Fibroblast of villous mesenchyme (primary cell): ENCODE measurements around the gene BMPR1A. TPM values are rescaled to one million over a fixed set of nuclear protein-coding genes. Genes with fewer than 3 reads are reported as not detected.

ENCODE experiments used
- DNase-seq: peaks from one replicate; pipeline ENCODE4 v3.0.0-alpha.2; 2010; ENCODE audit warnings: low read depth
- H3K4me3 ChIP-seq: 2 replicates; pipeline ENCODE4 v1.5.1; 2011; ENCODE audit warnings: low read depth, mild to moderate bottlenecking, low read length
- total RNA-seq: library from RNA; depleted of rRNA; stranded (reverse); fragments of >200 nt; gene quantifications from 2 replicates; pipeline ENCODE4 v1.2.3, GENCODE V29; 2012
- TF ChIP-seq, protein P1 (sequence below): IDR thresholded peaks from 2 replicates; pipeline ENCODE4 v1.5.1; 2012; ENCODE audit warnings: low read depth, mild to moderate bottlenecking, low read length; ENCODE audit not compliant: insufficient read depth

The BMPR1A gene
- total RNA-seq, 1 donor: 70.8 TPM

DNA sequence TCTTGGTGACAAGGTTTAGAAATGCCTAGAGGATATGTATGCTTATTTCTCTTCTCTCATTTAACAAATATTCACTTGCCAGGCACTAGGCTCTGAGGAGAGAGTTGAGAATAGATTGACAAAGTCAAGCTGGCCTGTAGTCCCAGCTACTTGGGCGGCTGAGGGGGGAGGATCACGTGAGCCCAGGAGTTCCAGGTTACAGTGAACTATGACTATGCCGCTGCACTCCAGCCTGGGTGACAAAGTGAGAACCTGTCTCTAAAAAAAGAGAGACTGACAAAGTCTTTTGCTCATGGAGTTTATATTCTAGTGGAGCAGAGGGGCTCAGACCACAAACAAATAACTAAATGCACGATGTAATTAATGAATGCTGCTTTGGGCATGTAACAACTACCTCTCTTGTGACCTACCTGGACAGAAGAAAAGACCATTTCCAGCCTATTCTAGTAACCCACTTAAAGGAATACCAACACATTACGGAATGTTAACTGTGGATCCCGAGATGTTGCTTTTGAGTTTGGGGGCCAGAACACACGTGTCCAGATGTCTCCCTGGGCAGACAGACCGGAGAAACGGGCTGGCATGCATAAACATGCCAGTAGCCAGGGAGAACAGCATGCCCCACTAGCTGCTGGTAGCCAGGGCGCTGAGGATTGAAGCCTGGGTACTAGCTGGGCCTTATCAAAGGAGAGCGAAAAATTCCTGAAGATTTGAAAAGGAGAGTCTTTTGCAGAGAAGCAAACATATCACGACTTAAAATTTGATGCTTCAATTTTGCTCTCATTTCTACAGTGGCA lies 2.6 kb upstream of the BMPR1A start:
- H3K4me3 ChIP-seq: no peak overlapping the region
- TF ChIP-seq, protein P1, sequence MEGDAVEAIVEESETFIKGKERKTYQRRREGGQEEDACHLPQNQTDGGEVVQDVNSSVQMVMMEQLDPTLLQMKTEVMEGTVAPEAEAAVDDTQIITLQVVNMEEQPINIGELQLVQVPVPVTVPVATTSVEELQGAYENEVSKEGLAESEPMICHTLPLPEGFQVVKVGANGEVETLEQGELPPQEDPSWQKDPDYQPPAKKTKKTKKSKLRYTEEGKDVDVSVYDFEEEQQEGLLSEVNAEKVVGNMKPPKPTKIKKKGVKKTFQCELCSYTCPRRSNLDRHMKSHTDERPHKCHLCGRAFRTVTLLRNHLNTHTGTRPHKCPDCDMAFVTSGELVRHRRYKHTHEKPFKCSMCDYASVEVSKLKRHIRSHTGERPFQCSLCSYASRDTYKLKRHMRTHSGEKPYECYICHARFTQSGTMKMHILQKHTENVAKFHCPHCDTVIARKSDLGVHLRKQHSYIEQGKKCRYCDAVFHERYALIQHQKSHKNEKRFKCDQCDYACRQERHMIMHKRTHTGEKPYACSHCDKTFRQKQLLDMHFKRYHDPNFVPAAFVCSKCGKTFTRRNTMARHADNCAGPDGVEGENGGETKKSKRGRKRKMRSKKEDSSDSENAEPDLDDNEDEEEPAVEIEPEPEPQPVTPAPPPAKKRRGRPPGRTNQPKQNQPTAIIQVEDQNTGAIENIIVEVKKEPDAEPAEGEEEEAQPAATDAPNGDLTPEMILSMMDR: no peak
- DNase-seq: no peak

DNA sequence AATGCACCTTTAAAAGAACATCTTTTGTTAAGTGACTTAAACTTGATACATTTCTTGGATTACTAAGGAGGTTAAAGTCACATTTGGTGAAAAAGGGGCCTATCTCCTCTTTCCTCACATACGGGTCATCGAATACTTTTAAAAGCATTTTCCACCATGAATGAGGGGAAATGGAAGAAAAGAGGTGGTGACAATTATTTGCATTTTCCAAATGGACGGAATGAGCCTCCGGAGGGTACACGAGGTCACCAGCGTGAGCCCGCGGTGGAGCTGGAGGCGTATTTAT lies 1.0 kb upstream of the BMPR1A start:
- TF ChIP-seq, protein P1: no peak
- H3K4me3 ChIP-seq: peak overlapping the region; percentile 74
- DNase-seq: no peak

DNA sequence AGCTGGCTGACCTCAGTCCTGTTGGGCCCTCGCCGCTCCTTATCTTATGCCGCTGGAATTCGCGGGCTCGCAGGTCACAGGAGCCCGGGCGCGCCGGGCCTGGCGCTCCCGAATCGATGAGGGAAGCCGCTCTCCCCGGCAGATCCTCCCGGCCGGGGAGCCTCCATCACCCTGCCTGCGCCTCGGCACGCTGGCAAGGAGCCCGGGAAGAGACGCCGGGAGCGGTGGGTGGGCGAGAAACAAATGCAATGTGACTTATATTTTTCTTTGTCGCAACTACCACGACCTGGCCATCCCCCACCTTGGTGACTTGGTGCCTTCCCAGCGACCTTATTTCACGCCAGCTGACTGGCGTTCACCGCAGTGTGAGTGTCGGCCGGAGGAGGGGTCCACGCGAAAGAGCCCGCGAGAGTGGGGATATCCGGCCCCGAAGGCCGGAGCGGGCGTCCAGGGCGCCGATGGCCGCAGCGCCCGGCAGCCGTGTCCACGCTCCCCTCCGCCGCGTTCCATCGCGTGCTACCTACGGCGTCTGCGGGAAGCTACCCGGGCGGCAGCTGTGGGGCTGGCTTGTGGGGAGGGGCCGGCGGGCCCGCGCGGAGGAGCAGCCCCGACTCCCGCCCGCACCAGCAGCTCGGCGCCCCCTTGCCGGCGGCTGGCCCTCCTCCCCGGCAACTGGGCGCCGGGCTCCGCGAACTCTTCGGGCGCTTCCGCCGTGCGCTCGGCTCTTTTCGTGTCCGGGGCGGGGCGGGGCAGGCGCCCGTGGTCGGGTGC lies 494 bp upstream of the BMPR1A start:
- peak overlapping the region; percentile 74 for H3K4me3 ChIP-seq
- peak; percentile 84 for DNase-seq
- TF ChIP-seq, protein P1: no peak

DNA sequence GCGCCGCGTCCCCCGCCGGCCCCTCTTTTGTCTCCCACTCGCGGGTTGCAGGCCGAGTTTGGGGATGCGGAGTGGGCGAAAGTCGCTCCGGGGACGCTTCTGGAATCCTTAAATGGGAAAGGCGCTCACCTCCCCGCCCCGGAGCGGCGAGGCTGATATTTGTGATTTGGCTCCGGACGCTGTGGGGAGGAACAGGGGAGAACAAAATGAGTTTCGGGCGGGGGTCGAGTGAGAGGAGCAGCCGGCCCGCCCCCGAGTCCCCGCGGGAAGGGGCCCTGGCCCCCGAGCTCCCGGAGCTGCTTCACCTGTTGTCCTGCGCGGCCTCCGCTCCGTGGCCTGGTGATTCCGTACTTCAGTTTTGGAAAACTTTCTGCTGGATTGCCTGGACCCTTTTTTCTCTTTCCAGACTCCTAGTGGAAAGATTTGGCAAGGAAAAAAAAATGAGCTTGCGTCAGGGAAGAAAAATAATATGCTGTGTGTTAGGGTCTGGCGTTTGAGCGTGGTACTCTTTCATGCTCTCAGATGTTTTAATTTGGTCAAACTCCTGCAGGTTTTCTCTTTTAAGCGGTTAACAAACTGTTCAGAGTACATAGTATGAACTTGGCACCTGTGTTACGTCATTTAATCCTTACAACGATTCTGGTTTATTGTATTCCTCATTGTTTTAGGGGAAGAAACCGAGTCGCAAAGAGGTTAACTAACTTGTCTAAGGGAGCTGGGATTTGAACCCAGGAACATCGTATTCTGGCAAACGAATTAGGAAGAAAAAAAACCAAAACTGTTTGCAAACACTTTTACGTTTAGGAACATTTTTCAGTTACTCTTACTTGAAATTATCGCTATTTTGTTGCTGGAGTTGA lies 924 bp downstream of the BMPR1A start:
- TF ChIP-seq, protein P1: peak; percentile 41
- peak; percentile 79 for DNase-seq
- H3K4me3 ChIP-seq: peak overlapping the region; percentile 85

DNA sequence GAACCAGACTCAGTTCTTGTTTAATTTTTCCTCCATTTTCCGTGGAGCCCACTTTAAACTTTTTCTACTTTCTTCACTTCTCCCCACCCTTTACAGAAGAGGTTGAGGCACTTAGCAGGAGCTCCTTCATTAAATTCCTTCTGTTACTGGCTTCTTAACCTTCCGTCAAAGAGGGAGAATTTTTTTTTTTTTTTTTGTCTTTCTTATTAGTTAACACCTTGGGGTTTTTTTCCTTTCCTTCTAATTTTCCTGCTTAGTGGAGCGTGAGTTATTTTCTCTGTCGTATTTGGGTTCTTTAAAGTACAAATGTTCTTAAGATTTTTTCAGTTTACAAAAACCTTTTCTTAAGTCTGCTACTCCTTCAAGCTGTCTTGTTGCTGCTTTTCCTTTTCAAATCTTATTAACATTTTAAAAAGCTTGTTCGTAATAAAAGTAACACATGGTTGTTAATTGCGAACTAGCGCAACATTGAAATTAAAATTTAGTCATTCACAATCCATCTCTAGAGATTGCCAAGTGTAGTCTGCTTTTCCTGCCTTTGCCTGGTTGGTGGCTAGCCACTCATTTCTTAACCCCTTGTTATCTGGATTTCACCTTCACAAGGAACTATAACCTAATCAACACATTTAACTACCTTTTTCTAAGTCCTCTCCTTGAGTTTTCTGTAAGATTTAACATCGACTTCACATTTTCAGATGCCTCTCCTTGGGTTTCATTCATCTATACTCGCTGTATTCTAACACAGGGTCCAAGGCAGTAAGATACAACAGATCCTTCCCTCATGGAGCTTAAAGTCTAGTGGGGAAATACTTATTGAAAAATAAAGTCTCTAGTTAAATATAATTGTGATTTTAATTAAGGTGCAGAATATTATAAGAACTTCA lies 2.0 kb downstream of the BMPR1A start:
- H3K4me3 ChIP-seq: peak overlapping the region; percentile 85
- TF ChIP-seq, protein P1: no peak
- DNase-seq: no peak
